Neural progenitor cell (in vitro differentiated cells): ENCODE data around the gene TBXAS1. TPM values are rescaled to one million over a fixed set of nuclear protein-coding genes. Genes with fewer than 3 reads are reported as not detected.
A peak's percentile ranks its signal among the peaks of the same experiment; 100 is the strongest.

Experiments used
- DNase-seq: peaks from one replicate; pipeline ENCODE4 v3.0.0-alpha.2; 2016; ENCODE audit warnings: low spot score
- H2AFZ ChIP-seq: fragments of 200-600 bp; sonication (generic); replicated peaks from 2 replicates; pipeline ENCODE4 v1.6.1; 2016; ENCODE audit warnings: antibody characterized with exemption
- H3F3A ChIP-seq: fragments of 200-600 bp; sonication (generic); 2 replicates; pipeline ENCODE4 v1.6.1; 2016; ENCODE audit warnings: antibody characterized with exemption, low read depth
- H3K27ac ChIP-seq: fragments of 200-600 bp; sonication (generic); 2 replicates; pipeline ENCODE4 v1.5.1; 2016; ENCODE audit warnings: mild to moderate bottlenecking
- H3K27me3 ChIP-seq: fragments of 200-600 bp; sonication (generic); 2 replicates; pipeline ENCODE4 v1.6.1; 2016; ENCODE audit warnings: mild to moderate bottlenecking, moderate library complexity
- H3K36me3 ChIP-seq: fragments of 200-600 bp; sonication (generic); 2 replicates; pipeline ENCODE4 v1.5.1; 2016
- H3K4me1 ChIP-seq: fragments of 200-600 bp; sonication (generic); 2 replicates; pipeline ENCODE4 v1.6.1; 2016; ENCODE audit warnings: mixed run types
- H3K4me2 ChIP-seq: fragments of 200-600 bp; sonication (generic); 2 replicates; pipeline ENCODE4 v1.6.1; 2016
- H3K4me3 ChIP-seq: fragments of 200-600 bp; sonication (generic); 2 replicates; pipeline ENCODE4 v1.5.1; 2016
- H3K79me2 ChIP-seq: fragments of 200-600 bp; sonication (generic); 2 replicates; pipeline ENCODE4 v1.6.1; 2016; ENCODE audit warnings: low read depth
- H3K9ac ChIP-seq: fragments of 200-600 bp; sonication (generic); 2 replicates; pipeline ENCODE4 v1.6.1; 2016
- H3K9me3 ChIP-seq: fragments of 200-600 bp; sonication (generic); 2 replicates; pipeline ENCODE4 v1.5.1; 2016; ENCODE audit warnings: low read depth
- H4K20me1 ChIP-seq: fragments of 200-600 bp; sonication (generic); 2 replicates; pipeline ENCODE4 v1.6.1; 2016; ENCODE audit warnings: low read depth
- H3K27ac Mint-ChIP-seq: 3 replicates; pipeline ENCODE4 v1.8.0; 2021; ENCODE audit warnings: mixed read lengths
- H3K27me3 Mint-ChIP-seq: 2 replicates; pipeline ENCODE4 v1.8.0; 2022; ENCODE audit warnings: low read depth, mild to moderate bottlenecking, inconsistent platforms, moderate library complexity, mixed read lengths; ENCODE audit not compliant: insufficient read depth
- H3K36me3 Mint-ChIP-seq: 3 replicates; pipeline ENCODE4 v1.8.0; 2021; ENCODE audit warnings: mixed read lengths
- H3K4me1 Mint-ChIP-seq: 3 replicates; pipeline ENCODE4 v1.8.0; 2021; ENCODE audit warnings: mixed read lengths
- H3K4me3 Mint-ChIP-seq: 3 replicates; pipeline ENCODE4 v1.8.0; 2021; ENCODE audit warnings: mild to moderate bottlenecking, moderate library complexity, mixed read lengths
- H3K9me3 Mint-ChIP-seq: 3 replicates; pipeline ENCODE4 v1.8.0; 2020; ENCODE audit warnings: mixed read lengths
- CTCF ChIP-seq: fragments of 200-600 bp; sonication (generic); IDR thresholded peaks from 2 replicates; pipeline ENCODE4 v1.5.1; 2017; ENCODE audit warnings: antibody characterized with exemption, mild to moderate bottlenecking
- EZH2 ChIP-seq: fragments of 200-600 bp; sonication (generic); IDR thresholded peaks from 2 replicates; pipeline ENCODE4 v1.6.1; 2017; ENCODE audit warnings: antibody characterized with exemption, mild to moderate bottlenecking, moderate library complexity
- EZH2phosphoT487 ChIP-seq: fragments of 200-600 bp; sonication (generic); IDR thresholded peaks from 2 replicates; pipeline ENCODE4 v1.6.1; 2017; ENCODE audit warnings: antibody characterized with exemption
- total RNA-seq: library from RNA; depleted of rRNA; stranded (reverse); fragments of >200 nt; gene quantifications from 2 replicates; pipeline ENCODE4 v1.2.3, GENCODE V29; 2015; ENCODE audit warnings: low replicate concordance

TBXAS1 gene
- total RNA-seq, 1 donor from 2014 or later: not detected

DNA sequence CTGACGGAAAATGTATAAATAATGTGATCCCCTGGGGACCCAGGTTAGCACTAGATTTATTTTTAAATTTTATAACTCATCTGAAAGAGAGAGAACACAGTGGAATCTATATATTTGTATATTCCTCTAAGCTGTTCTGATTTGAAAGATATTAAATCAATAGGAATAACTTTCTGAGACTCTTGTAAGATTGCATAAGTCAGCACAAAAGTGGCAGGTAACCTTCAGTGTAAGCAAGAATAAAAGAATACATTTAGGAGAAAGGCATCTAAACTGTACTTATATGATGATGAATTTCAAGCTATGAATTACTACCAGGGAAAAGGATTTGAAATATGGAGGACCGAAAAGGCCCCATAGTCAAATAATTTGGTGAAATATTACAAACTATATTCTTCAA, 112.8 kb downstream of the TBXAS1 start:
- no peaks in the 10 kb centered on the region for H3K27me3 ChIP-seq
- TF ChIP-seq EZH2 (no peak), CTCF (no peak), EZH2phosphoT487 (no peak)
- H3K9ac ChIP-seq: no peak overlapping the region
- H3K4me2 ChIP-seq: no peak overlapping the region
- H3K79me2 ChIP-seq: no peaks in the 10 kb centered on the region
- H3F3A ChIP-seq: no peaks in the 10 kb centered on the region
- no peak overlapping the region for H2AFZ ChIP-seq
- peaks cover under 1% of the 10 kb centered on the region for H3K9me3 Mint-ChIP-seq
- no peaks in the 10 kb centered on the region for H4K20me1 ChIP-seq
- peaks cover 3% of the 10 kb centered on the region for H3K27me3 Mint-ChIP-seq
- H3K4me1 Mint-ChIP-seq: peaks cover 11% of the 10 kb centered on the region
- no peak overlapping the region for H3K27ac Mint-ChIP-seq
- no peaks in the 10 kb centered on the region for H3K4me1 ChIP-seq
- no peak overlapping the region for H3K4me3 Mint-ChIP-seq
- no peaks in the 10 kb centered on the region for H3K9me3 ChIP-seq
- DNase-seq: no peak
- no peaks in the 10 kb centered on the region for H3K36me3 Mint-ChIP-seq
- H3K27ac ChIP-seq: no peak overlapping the region
- no peaks in the 10 kb centered on the region for H3K36me3 ChIP-seq
- no peak overlapping the region for H3K4me3 ChIP-seq

DNA sequence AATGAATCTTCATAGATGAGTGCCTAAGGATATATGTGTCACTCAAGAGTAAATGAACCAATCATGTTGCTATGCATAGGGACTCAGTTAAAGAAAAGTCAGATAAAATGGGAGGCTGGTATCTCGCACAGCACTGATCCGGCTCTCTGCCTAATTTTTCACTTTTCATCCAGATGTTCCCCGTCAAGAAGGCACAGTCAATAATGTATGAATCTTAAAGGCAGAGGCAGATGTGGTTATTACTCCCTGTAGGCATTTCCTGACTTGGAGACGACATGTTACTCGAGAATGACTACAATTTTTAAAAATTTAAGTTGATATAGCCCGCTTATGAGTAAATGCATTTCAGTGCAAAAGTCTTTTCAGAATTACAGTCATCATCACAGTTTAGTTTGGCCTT, 113.6 kb downstream of the TBXAS1 start:
- H3K36me3 Mint-ChIP-seq: no peaks in the 10 kb centered on the region
- TF ChIP-seq CTCF (no peak), EZH2phosphoT487 (no peak), EZH2 (no peak)
- no peak overlapping the region for H3K4me3 Mint-ChIP-seq

GRCh38 chr7:139943401-139943800, 114.3 kb downstream of the TBXAS1 start:
- Histone ChIP-seq H3F3A (no peaks in the 10 kb centered on the region), H3K27ac (no peak overlapping the region), H3K36me3 (no peaks in the 10 kb centered on the region), H2AFZ (no peak overlapping the region), H3K9me3 (no peaks in the 10 kb centered on the region), H4K20me1 (no peaks in the 10 kb centered on the region), H3K4me2 (no peak overlapping the region), H3K79me2 (no peaks in the 10 kb centered on the region), H3K4me1 (no peaks in the 10 kb centered on the region), H3K9ac (no peak overlapping the region), H3K4me3 (no peak overlapping the region), H3K27me3 (no peaks in the 10 kb centered on the region)
- H3K9me3 Mint-ChIP-seq: peaks cover 4% of the 10 kb centered on the region
- H3K4me1 Mint-ChIP-seq: peaks cover 11% of the 10 kb centered on the region
- TF ChIP-seq EZH2 (no peak), CTCF (no peak)
- peak; percentile 20 for DNase-seq
- no peak overlapping the region for H3K27ac Mint-ChIP-seq
- no peaks in the 10 kb centered on the region for H3K36me3 Mint-ChIP-seq
- peaks cover 3% of the 10 kb centered on the region for H3K27me3 Mint-ChIP-seq
- no peak overlapping the region for H3K4me3 Mint-ChIP-seq

More for the DNA sequence above, 113.6 kb downstream of the TBXAS1 start:
- Histone ChIP-seq H3K4me1 (no peaks in the 10 kb centered on the region), H3K27ac (no peak overlapping the region), H3F3A (no peaks in the 10 kb centered on the region), H4K20me1 (no peaks in the 10 kb centered on the region), H3K9me3 (no peaks in the 10 kb centered on the region), H3K4me3 (no peak overlapping the region), H3K4me2 (no peak overlapping the region), H3K36me3 (no peaks in the 10 kb centered on the region), H3K79me2 (no peaks in the 10 kb centered on the region), H3K27me3 (no peaks in the 10 kb centered on the region), H2AFZ (no peak overlapping the region), H3K9ac (no peak overlapping the region)
- DNase-seq: no peak
- peaks cover 3% of the 10 kb centered on the region for H3K27me3 Mint-ChIP-seq
- H3K9me3 Mint-ChIP-seq: peaks cover 4% of the 10 kb centered on the region
- H3K4me1 Mint-ChIP-seq: peaks cover 11% of the 10 kb centered on the region
- no peak overlapping the region for H3K27ac Mint-ChIP-seq

DNA sequence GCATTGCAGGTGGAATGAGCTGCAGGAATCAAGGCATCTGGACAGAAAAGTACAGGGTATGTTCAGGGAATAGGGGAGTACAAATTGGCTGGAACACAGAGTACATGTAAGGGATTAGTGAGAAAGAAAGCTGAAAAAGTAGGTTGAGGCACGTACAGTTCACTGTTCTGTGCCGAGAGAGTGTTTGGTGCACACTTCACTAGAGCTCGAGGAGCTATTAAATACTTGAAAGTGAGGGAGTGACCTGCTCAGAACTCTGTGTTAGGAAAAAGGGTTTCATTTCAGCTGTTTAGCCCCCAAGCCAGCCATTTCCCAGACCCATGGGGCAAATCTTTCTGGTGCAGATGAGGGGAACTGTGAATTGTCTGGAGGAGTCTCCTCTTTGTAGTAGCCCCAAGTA, 115.2 kb downstream of the TBXAS1 start:
- Histone ChIP-seq H3K9me3 (no peaks in the 10 kb centered on the region), H3K4me3 (no peak overlapping the region), H3K9ac (no peak overlapping the region), H3K4me2 (no peak overlapping the region), H3F3A (no peaks in the 10 kb centered on the region), H3K79me2 (no peaks in the 10 kb centered on the region), H3K27me3 (no peaks in the 10 kb centered on the region), H3K36me3 (no peaks in the 10 kb centered on the region), H3K27ac (no peak overlapping the region), H2AFZ (no peak overlapping the region), H3K4me1 (no peaks in the 10 kb centered on the region), H4K20me1 (no peaks in the 10 kb centered on the region)
- peaks cover 11% of the 10 kb centered on the region for H3K4me1 Mint-ChIP-seq
- H3K27ac Mint-ChIP-seq: no peak overlapping the region
- H3K4me3 Mint-ChIP-seq: no peak overlapping the region
- peaks cover 4% of the 10 kb centered on the region for H3K9me3 Mint-ChIP-seq
- TF ChIP-seq EZH2phosphoT487 (no peak), EZH2 (no peak)
- H3K36me3 Mint-ChIP-seq: no peaks in the 10 kb centered on the region
- H3K27me3 Mint-ChIP-seq: peaks cover 3% of the 10 kb centered on the region
- no peak for DNase-seq
